ENCODE data around the gene MYO18B. TPM values are rescaled to one million over a fixed set of nuclear protein-coding genes. Genes with fewer than 3 reads are reported as not detected.

Gene MYO18B
- total and polyA plus RNA-seq, 2 donors (not counting 3 experiments of a cell fraction or from before 2014, with no cell fraction given): 0.01 TPM; not detected in 1

GRCh38 chr22:25956801-25957200 is 214.8 kb downstream of the MYO18B start:
- Histone ChIP-seq H3K36me3 (ENCODE audit: control insufficient read depth in 2 of 2, extremely low read depth in 1 of 2, insufficient read depth in 2 of 2, low read length in 2 of 2) (no peaks in the 10 kb centered on the region), H3K27ac (ENCODE audit: insufficient read depth, low read depth, low read length) (no peak overlapping the region), H3K9me1 (replicated peaks; ENCODE audit: control insufficient read depth, extremely low read depth, insufficient read depth, low read length) (no peaks in the 10 kb centered on the region), H3K4me2 (ENCODE audit: insufficient read depth, low read length) (no peak overlapping the region), H3K27me3 (ENCODE audit: control insufficient read depth in 2 of 2, insufficient read depth in 2 of 2, low read length in 2 of 2) (no peaks in the 10 kb centered on the region), H3K9me3 (replicated peaks; ENCODE audit: control insufficient read depth, insufficient read depth, low read length) (peaks cover 2% of the 10 kb centered on the region), H3K79me2 (ENCODE audit: control insufficient read depth, insufficient read depth, low read length) (no peaks in the 10 kb centered on the region), H2AFZ (ENCODE audit: low read depth, low read length) (no peak overlapping the region), H3K4me3 (replicated peaks in 1 of 3; ENCODE audit: insufficient read depth in 1 of 3, low read depth in 1 of 3, low read length in 3 of 3) (no peak overlapping the region), H3K4me1 (ENCODE audit: control insufficient read depth, extremely low read depth, insufficient read depth, low read length) (no peaks in the 10 kb centered on the region), H3K9ac (replicated peaks; ENCODE audit: extremely low read depth, insufficient read depth, low read length) (no peak overlapping the region), H4K20me1 (replicated peaks; ENCODE audit: control insufficient read depth, extremely low read depth, insufficient read depth, low read length) (no peaks in the 10 kb centered on the region)
- DNase-seq (ENCODE audit: low read depth, low spot score) (no peak), FAIRE-seq (no peak)
- no peak for TF ChIP-seq POLR2AphosphoS5 (IDR thresholded peaks at IDR 0.05; ENCODE audit: insufficient read depth, low read depth, low read length)
- no peak for TF ChIP-seq POLR2A (IDR thresholded peaks at IDR 0.05; ENCODE audit: low read depth, low read length)
- no peak for TF ChIP-seq EZH2 (IDR thresholded peaks at IDR 0.05; ENCODE audit: borderline replicate concordance, low read depth, low read length, severe bottlenecking)
- no peak for TF ChIP-seq CTCF (IDR thresholded peaks at IDR 0.05; ENCODE audit: extremely low read depth in 1 of 2, insufficient read depth in 1 of 2, low read depth in 1 of 2, low read length in 2 of 2)
- TF ChIP-seq GATA2 (IDR thresholded peaks at IDR 0.05; ENCODE audit: insufficient read depth, insufficient read length, low read depth, low read length): no peak
- TF ChIP-seq MAX (IDR thresholded peaks at IDR 0.05; ENCODE audit: insufficient read depth, insufficient read length): no peak
- TF ChIP-seq FOS (IDR thresholded peaks at IDR 0.05; ENCODE audit: borderline replicate concordance, insufficient read depth, low read length): no peak
- no peak for TF ChIP-seq JUN (IDR thresholded peaks at IDR 0.05; ENCODE audit: borderline replicate concordance, insufficient read depth, insufficient read length, low read depth)
- no peak for TF ChIP-seq MYC (IDR thresholded peaks at IDR 0.05; ENCODE audit: low read depth, low read length)
- dilution Hi-C loops (cut with MboI; ENCODE audit: extremely low pct_ligation_motif_present, low sequenced_read_pairs) (no loop called here), intact Hi-C loops (cut with micrococcal nuclease) (no loop called here)
- BruUV-seq (replicated peaks): no TSS peak
- ChIA-PET POLR2A (interaction anchor here (0.7 kb wide), 1 partner anchor 9 kb away, joined by 4 read pairs; no protein-coding TSS in a partner anchor), CTCF (no interaction called here)

All from endothelial cell of umbilical vein (primary cell).